K562 (cell line): ENCODE data around the gene TIMM50. TPM values are rescaled to one million over a fixed set of nuclear protein-coding genes. Genes with fewer than 3 reads are reported as not detected.

Source experiments
- BRD9 ChIP-seq: fragments of 450-650 bp; IDR thresholded peaks from 2 replicates; pipeline ENCODE4 v1.6.1; 2018; ENCODE audit warnings: low read depth; ENCODE audit not compliant: partially characterized antibody
- CBFA2T2 ChIP-seq: fragments of 450-650 bp; conservative IDR thresholded peaks from 2 replicates; pipeline ENCODE4 v1.6.1; 2017; ENCODE audit warnings: mild to moderate bottlenecking
- GABPB1 ChIP-seq: sonication (generic); formaldehyde crosslinking; IDR thresholded peaks from 2 replicates; pipeline ENCODE4 v1.8.0; 2022; ENCODE audit warnings: mild to moderate bottlenecking, missing genetic modification reagents
- MLX ChIP-seq, 2 experiments: fragments of 450-650 bp in 1 of 2; sonication (generic) in 1 of 2; formaldehyde crosslinking; conservative IDR thresholded peaks; 2 replicates each; pipeline versions ENCODE4 v1.4.0 to v1.8.1; 2020 to 2022; ENCODE audit warnings: mild to moderate bottlenecking in 1 of 2, missing genetic modification reagents in 1 of 2
- MTA2 ChIP-seq: fragments of 450-650 bp; IDR thresholded peaks from 2 replicates; pipeline ENCODE4 v1.6.1; 2016; ENCODE audit warnings: low read depth
- POLR2A ChIP-seq: fragments of 450-650 bp; conservative IDR thresholded peaks from 2 replicates; pipeline ENCODE4 v1.6.1; 2016
- POLR2AphosphoS2 ChIP-seq: IDR thresholded peaks from 2 replicates; pipeline ENCODE4 v1.6.1; 2012; ENCODE audit warnings: low read length, improper control_type of control experiment
- RBM14 ChIP-seq: fragments of 200-400 bp; formaldehyde crosslinking; IDR thresholded peaks from 2 replicates; pipeline ENCODE4 v1.6.1; 2018; ENCODE audit warnings: low read depth, mild to moderate bottlenecking, low read length, moderate library complexity, borderline replicate concordance; ENCODE audit not compliant: insufficient read depth
- SIN3B ChIP-seq: fragments of 450-650 bp; IDR thresholded peaks from 2 replicates; pipeline ENCODE4 v1.6.1; 2017; ENCODE audit warnings: low read depth, mild to moderate bottlenecking, moderate library complexity
- ZNF324 ChIP-seq: fragments of 250-450 bp; sonication (Bioruptor Pico); IDR thresholded peaks from 2 replicates; pipeline ENCODE4 v1.4.0; 2020; ENCODE audit warnings: mild to moderate bottlenecking
- ZNF518B ChIP-seq: fragments of 250-450 bp; sonication (Bioruptor Pico); IDR thresholded peaks from 2 replicates; pipeline ENCODE4 v1.5.0; 2021; ENCODE audit warnings: mild to moderate bottlenecking, moderate library complexity
- ZNF696 ChIP-seq: fragments of 250-450 bp; sonication (Bioruptor Pico); conservative IDR thresholded peaks from 2 replicates; pipeline ENCODE4 v1.4.0; 2020; ENCODE audit warnings: mild to moderate bottlenecking, moderate library complexity
- polyA plus RNA-seq, 8 experiments: library from polyadenylated mRNA; depleted of rRNA in 4 of 8; stranded (reverse) in 5 of 8; unstranded in 3 of 8; fragments of >200 nt; fragmentation: Nextera tagmentation in 2 of 8; fragmentation: Illumina TruSeq in 1 of 8; extraction: Ambion mirVana in 2 of 8; extraction: Trizol in 1 of 8; gene quantifications; 2 replicates each; pipeline versions ENCODE4 v1.2.1 to v1.2.3, GENCODE V29; 2011 to 2014; ENCODE audit warnings: inconsistent platforms in 1 of 8, missing spikeins in 1 of 8
- total RNA-seq, 7 experiments: library from RNA; depleted of rRNA in 6 of 7; stranded (reverse); fragments of >200 nt in 6 of 7; fragmentation: Illumina TruSeq in 2 of 7; extraction: Trizol in 2 of 7; gene quantifications; 2 replicates each; pipeline versions ENCODE4 v1.2.1 to v1.2.3, GENCODE V29; 2011 to 2021; ENCODE audit warnings: low replicate concordance in 1 of 7
- TF ChIP-seq, protein P1 (sequence below): fragments of 250-450 bp; sonication (Bioruptor Pico); IDR thresholded peaks from 2 replicates; pipeline ENCODE4 v1.8.0; 2022; ENCODE audit warnings: inconsistent platforms
- TF ChIP-seq, protein P2 (sequence below): sonication (generic); formaldehyde crosslinking; IDR thresholded peaks from 2 replicates; pipeline ENCODE4 v1.8.1; 2023; ENCODE audit warnings: mild to moderate bottlenecking, missing genetic modification reagents, moderate library complexity

TIMM50 gene
- total and polyA plus RNA-seq, 9 of the 15 experiments (the other 6 are each of a cell fraction or from before 2014, with no cell fraction given), result 28.3 to 221 (median 170) TPM

DNA sequence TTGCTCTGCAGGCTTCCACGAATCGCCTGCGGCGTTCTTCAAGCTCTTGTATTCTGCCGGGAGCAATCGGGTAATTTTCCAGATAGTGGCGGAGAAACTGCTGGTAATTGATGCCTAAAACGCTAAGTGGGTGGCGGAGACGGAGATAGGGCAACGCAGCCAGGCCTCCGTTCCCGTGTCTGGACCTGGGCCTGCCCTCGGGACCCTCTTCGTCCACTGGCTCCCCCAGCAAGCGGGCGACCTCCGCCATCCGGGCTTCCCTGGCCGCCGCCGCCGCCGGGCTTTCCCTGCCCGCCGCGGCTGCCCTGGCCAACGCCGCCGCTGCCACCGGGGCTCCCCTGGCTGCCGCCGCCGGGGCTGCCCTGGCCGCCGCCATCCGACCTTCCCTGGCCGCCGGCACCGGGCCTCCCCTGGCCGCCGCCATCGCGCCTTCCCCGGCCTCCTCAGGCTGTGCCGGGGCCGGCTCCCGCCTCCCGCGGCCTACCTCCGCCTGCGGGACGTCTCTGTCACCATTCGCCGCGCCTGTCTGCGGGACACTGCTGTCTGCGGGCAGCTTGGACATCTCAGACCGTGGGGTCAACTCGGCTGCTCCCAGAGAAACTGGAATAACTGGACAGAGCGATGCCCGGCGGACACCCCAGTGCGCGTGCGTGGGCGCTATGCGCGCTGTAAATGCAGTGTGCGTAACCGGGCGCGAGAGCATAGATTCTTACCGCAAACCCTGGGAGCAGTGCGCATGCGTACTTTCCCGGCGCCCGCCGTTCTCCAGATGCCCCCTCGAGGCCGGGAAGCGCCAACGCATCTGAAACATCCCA, 59.1 kb downstream of the TIMM50 start, which contains the start of gene EID2 (continued):
- TF ChIP-seq ZNF518B (CRISPR knock-in tag) (no peak), GABPB1 (CRISPR knock-in tag) (no peak), BRD9 (no peak), ZNF324 (CRISPR knock-in tag) (no peak), MTA2 (no peak), RBM14 (no peak), ZNF696 (CRISPR knock-in tag) (no peak), SIN3B (peak; percentile 54), POLR2AphosphoS2 (no peak), CBFA2T2 (no peak), MLX (CRISPR knock-in tag; conservative IDR thresholded peaks at IDR 0.05) (peak in 1 of 2 experiments; percentile 74; a peak in 1 of 4 replicates), POLR2A (peak; percentile 83)
- TF ChIP-seq, protein P1, sequence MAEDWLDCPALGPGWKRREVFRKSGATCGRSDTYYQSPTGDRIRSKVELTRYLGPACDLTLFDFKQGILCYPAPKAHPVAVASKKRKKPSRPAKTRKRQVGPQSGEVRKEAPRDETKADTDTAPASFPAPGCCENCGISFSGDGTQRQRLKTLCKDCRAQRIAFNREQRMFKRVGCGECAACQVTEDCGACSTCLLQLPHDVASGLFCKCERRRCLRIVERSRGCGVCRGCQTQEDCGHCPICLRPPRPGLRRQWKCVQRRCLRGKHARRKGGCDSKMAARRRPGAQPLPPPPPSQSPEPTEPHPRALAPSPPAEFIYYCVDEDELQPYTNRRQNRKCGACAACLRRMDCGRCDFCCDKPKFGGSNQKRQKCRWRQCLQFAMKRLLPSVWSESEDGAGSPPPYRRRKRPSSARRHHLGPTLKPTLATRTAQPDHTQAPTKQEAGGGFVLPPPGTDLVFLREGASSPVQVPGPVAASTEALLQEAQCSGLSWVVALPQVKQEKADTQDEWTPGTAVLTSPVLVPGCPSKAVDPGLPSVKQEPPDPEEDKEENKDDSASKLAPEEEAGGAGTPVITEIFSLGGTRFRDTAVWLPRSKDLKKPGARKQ, result no peak
- TF ChIP-seq, protein P2, sequence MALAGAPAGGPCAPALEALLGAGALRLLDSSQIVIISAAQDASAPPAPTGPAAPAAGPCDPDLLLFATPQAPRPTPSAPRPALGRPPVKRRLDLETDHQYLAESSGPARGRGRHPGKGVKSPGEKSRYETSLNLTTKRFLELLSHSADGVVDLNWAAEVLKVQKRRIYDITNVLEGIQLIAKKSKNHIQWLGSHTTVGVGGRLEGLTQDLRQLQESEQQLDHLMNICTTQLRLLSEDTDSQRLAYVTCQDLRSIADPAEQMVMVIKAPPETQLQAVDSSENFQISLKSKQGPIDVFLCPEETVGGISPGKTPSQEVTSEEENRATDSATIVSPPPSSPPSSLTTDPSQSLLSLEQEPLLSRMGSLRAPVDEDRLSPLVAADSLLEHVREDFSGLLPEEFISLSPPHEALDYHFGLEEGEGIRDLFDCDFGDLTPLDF (CRISPR knock-in tag), result 0 out of 2 replicates have a peak, but pooled peaks have one; percentile 74
